NCI-H345 treated with DMSO at 0.1 percent for 48 hours (cell line): Measurements from ENCODE around the gene SLC12A5.

Experiments used
- DNase-seq: peaks from one replicate; lab custom pipeline; 2025; ENCODE audit not compliant: unreplicated experiment; lab: John Stamatoyannopoulos, UW

SLC12A5 gene

GRCh38 chr20:46101957-46102356 is 72.9 kb downstream of the SLC12A5 start:
- DNase-seq, result no peak

GRCh38 chr20:46102940-46103339 is 73.9 kb downstream of the SLC12A5 start:
- DNase-seq, result no peak

- no peak for DNase-seq
Measured at GRCh38 chr20:46104262-46104661, 75.2 kb downstream of the SLC12A5 start.

GRCh38 chr20:46107061-46107460 is 78.0 kb downstream of the SLC12A5 start:
- no peak for DNase-seq

GRCh38 chr20:46108435-46108841 is 79.4 kb downstream of the SLC12A5 start:
- DNase-seq, result no peak

- no peak for DNase-seq
Measured at GRCh38 chr20:46108976-46109375, 80.0 kb downstream of the SLC12A5 start.
